Measurements from ENCODE around the gene SIM2. TPM values are rescaled to one million over a fixed set of nuclear protein-coding genes. Genes with fewer than 3 reads are reported as not detected.

SIM2 gene
- total RNA-seq, 3 donors from 2014 or later (not counting 1 experiment from before 2014, with no cell fraction given) = not detected

GRCh38 chr21:36753556-36753955 is 54.6 kb downstream of the SIM2 start:
- no peak overlapping the region for H3K27ac Mint-ChIP-seq
- no peak overlapping the region for H3K4me3 Mint-ChIP-seq
- WGBS (ENCODE audit: insufficient coverage) = 95% methylated on average over 2 of the region's 3 CpGs
- DNase-seq (no peak), ATAC-seq (no peak)
- Histone ChIP-seq H3K36me3 (ENCODE audit: control insufficient read depth, insufficient read depth, low read length) (peaks cover 2% of the 10 kb centered on the region), H3K4me3 (ENCODE audit: low read length) (no peak overlapping the region), H3K4me1 (ENCODE audit: control insufficient read depth, insufficient read depth, low read length) (no peaks in the 10 kb centered on the region), H3K27me3 (ENCODE audit: control insufficient read depth, insufficient read depth, low read length) (peaks cover 4% of the 10 kb centered on the region), H3K9me3 (ENCODE audit: control insufficient read depth, insufficient read depth, low read length) (no peaks in the 10 kb centered on the region), H3K27ac (ENCODE audit: low read length) (no peak overlapping the region)
- H3K4me1 Mint-ChIP-seq = peaks cover 0 to 1% of the 10 kb centered on the region in 2 donors
- no peaks in the 10 kb centered on the region for H3K9me3 Mint-ChIP-seq
- peaks cover 18% of the 10 kb centered on the region for H3K36me3 Mint-ChIP-seq
- peaks cover 6 to 13% of the 10 kb centered on the region in 2 donors for H3K27me3 Mint-ChIP-seq (ENCODE audit: low read depth in 2 of 2)
- TF ChIP-seq, protein P1, sequence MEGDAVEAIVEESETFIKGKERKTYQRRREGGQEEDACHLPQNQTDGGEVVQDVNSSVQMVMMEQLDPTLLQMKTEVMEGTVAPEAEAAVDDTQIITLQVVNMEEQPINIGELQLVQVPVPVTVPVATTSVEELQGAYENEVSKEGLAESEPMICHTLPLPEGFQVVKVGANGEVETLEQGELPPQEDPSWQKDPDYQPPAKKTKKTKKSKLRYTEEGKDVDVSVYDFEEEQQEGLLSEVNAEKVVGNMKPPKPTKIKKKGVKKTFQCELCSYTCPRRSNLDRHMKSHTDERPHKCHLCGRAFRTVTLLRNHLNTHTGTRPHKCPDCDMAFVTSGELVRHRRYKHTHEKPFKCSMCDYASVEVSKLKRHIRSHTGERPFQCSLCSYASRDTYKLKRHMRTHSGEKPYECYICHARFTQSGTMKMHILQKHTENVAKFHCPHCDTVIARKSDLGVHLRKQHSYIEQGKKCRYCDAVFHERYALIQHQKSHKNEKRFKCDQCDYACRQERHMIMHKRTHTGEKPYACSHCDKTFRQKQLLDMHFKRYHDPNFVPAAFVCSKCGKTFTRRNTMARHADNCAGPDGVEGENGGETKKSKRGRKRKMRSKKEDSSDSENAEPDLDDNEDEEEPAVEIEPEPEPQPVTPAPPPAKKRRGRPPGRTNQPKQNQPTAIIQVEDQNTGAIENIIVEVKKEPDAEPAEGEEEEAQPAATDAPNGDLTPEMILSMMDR (IDR thresholded peaks at IDR 0.05) = no peak
- intact Hi-C loops (cut with micrococcal nuclease) = loop anchor here (10.0 kb wide), 1 partner anchor 181 kb away; no protein-coding TSS in a partner anchor

DNA sequence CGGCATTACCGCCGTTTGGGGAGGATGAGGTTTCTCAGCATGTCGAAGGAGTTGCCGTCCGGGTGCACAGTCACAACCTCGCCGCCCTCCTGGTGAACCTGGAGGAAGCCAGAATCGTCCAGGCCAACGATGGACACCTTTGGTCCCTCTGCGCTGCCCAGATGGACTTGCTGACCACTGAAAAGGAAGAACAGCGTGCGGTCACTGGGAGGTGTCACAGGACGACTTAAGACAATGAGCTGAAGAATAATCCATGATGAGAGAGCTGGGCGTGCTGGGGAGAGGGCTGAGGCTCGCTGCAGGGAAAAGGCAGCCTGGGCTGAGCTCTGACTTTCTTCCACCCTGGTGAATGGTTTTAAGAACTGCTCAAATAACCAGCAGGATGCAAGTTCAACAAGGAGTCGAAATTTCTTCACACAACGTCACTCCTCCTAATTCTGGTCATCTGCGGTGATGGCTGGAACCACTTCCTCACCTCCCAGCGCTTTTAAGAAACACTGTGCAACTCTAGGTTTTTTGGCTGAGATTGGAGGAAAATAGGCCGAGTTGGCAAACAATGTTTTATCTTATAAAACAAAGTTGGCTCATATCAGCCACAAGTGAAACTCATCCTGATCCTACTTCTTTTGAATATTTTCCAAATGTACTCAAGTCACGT is 55.5 kb downstream of the SIM2 start:
- Histone ChIP-seq H3K27me3 (ENCODE audit: control insufficient read depth, insufficient read depth, low read length) (no peaks in the 10 kb centered on the region), H3K36me3 (ENCODE audit: control insufficient read depth, insufficient read depth, low read length) (peaks cover 2% of the 10 kb centered on the region), H3K4me3 (ENCODE audit: low read length) (no peak overlapping the region), H3K4me1 (ENCODE audit: control insufficient read depth, insufficient read depth, low read length) (no peaks in the 10 kb centered on the region), H3K9me3 (ENCODE audit: control insufficient read depth, insufficient read depth, low read length) (no peaks in the 10 kb centered on the region), H3K27ac (ENCODE audit: low read length) (no peak overlapping the region)
- Mint-ChIP-seq H3K27ac (no peak overlapping the region), H3K4me1 (no peaks in the 10 kb centered on the region), H3K9me3 (no peaks in the 10 kb centered on the region), H3K4me3 (no peak overlapping the region), H3K36me3 (peaks cover 18% of the 10 kb centered on the region), H3K27me3 (ENCODE audit: low read depth in 2 of 2) (peaks cover 0 to 5% of the 10 kb centered on the region in 2 donors)
- TF ChIP-seq, protein P1 (IDR thresholded peaks at IDR 0.05) = no peak
- ATAC-seq = no peak
- intact Hi-C loops (cut with micrococcal nuclease) = loop anchor here (10.0 kb wide), 1 partner anchor 180 kb away; no protein-coding TSS in a partner anchor
- 93% methylated on average over 22 of the region's 22 CpGs for WGBS (ENCODE audit: insufficient coverage)
- DNase-seq = no peak

DNA sequence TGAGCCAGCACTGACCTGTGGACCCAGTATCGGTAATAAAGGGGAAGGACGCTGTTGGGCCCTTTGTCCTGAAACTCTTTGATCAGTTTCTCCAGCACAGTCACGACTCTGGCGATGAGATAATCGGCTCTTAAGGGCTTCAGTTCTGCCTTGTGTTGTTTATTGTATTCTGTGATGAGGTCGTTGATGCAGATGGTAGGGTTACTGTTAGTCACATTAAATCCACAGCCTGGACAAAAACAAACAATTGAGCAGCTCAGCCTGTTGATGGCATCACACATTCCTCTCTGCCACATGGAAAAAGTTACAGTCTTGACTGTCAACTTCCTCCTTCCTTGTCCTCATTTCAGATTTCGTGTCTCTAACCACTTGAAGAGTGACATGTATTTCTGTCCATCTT is 57.6 kb downstream of the SIM2 start:
- ATAC-seq = no peak
- Mint-ChIP-seq H3K4me3 (no peak overlapping the region), H3K36me3 (peaks cover 18% of the 10 kb centered on the region), H3K4me1 (no peaks in the 10 kb centered on the region), H3K9me3 (no peaks in the 10 kb centered on the region), H3K27me3 (ENCODE audit: low read depth in 2 of 2) (no peaks in the 10 kb centered on the region), H3K27ac (no peak overlapping the region)
- WGBS (ENCODE audit: insufficient coverage) = 91% methylated on average over 7 of the region's 7 CpGs
- no peaks in the 10 kb centered on the region for H3K9me3 ChIP-seq (ENCODE audit: control insufficient read depth, insufficient read depth, low read length)
- H3K36me3 ChIP-seq (ENCODE audit: control insufficient read depth, insufficient read depth, low read length) = peaks cover 2% of the 10 kb centered on the region
- no peak overlapping the region for H3K27ac ChIP-seq (ENCODE audit: low read length)
- no peak for DNase-seq
- no peak overlapping the region for H3K4me3 ChIP-seq (ENCODE audit: low read length)
- TF ChIP-seq, protein P1 (IDR thresholded peaks at IDR 0.05) = no peak
- intact Hi-C loops (cut with micrococcal nuclease) = loop anchor here (10.0 kb wide), 1 partner anchor 178 kb away; no protein-coding TSS in a partner anchor
- H3K4me1 ChIP-seq (ENCODE audit: control insufficient read depth, insufficient read depth, low read length) = no peaks in the 10 kb centered on the region
- H3K27me3 ChIP-seq (ENCODE audit: control insufficient read depth, insufficient read depth, low read length) = no peaks in the 10 kb centered on the region
